Endothelial cell of umbilical vein (primary cell): ENCODE data around the gene RNASE7. TPM values are rescaled to one million over a fixed set of nuclear protein-coding genes. Genes with fewer than 3 reads are reported as not detected.

Experiments
- BruUV-seq: library from RNA; stranded (reverse); fragments of 400-500 nt; replicated peaks from 2 replicates; lab custom pipeline; 2021; lab: Mats Ljungman, UMichigan
- CTCF ChIA-PET: fragments of 300-600, 350-600 bp; sonication (Branson Sonifier 250); formaldehyde crosslinking; loops from one replicate; lab custom pipeline; 2021; ENCODE audit warnings: antibody characterized with exemption, inconsistent platforms; lab: Charles Lee
- POLR2A ChIA-PET: fragments of 300-600, 350-600 bp; sonication (Branson Sonifier 250); formaldehyde crosslinking; loops from one replicate; lab custom pipeline; 2021; ENCODE audit warnings: antibody characterized with exemption, inconsistent platforms; lab: Charles Lee
- DNase-seq: peaks from one replicate; pipeline ENCODE4 v3.0.0-alpha.2; 2011; ENCODE audit warnings: low read depth, low spot score
- FAIRE-seq: peaks from 2 replicates; lab custom pipeline; 2011; peaks lifted over from hg19 to GRCh38; lab: Jason Lieb, UNC
- H2AFZ ChIP-seq: 2 replicates; pipeline ENCODE4 v1.6.0; 2012; ENCODE audit warnings: low read depth, low read length, control low read depth, inconsistent platforms
- H3K27ac ChIP-seq: 2 replicates; pipeline ENCODE4 v1.5.1; 2011; ENCODE audit warnings: low read depth, mild to moderate bottlenecking, control low read depth, low read length, moderate library complexity; ENCODE audit not compliant: insufficient read depth
- H3K27me3 ChIP-seq, 2 experiments: 2 replicates each; pipeline versions ENCODE4 v1.6.0 to v1.6.1; 2011; ENCODE audit warnings: low read length in 2 of 2, mixed read lengths in 1 of 2; ENCODE audit not compliant: control insufficient read depth in 2 of 2, insufficient read depth in 2 of 2
- H3K36me3 ChIP-seq, 2 experiments: 2 replicates in 1 of 2; 3 replicates in 1 of 2; pipeline ENCODE4 v1.5.1; 2011; ENCODE audit warnings: low read length in 2 of 2, mild to moderate bottlenecking in 1 of 2, moderate library complexity in 1 of 2; ENCODE audit not compliant: control insufficient read depth in 2 of 2, insufficient read depth in 2 of 2; ENCODE audit errors: extremely low read depth in 1 of 2
- H3K4me1 ChIP-seq: 3 replicates; pipeline ENCODE4 v1.5.1; 2011; ENCODE audit warnings: mild to moderate bottlenecking, low read length; ENCODE audit not compliant: control insufficient read depth, insufficient read depth; ENCODE audit errors: extremely low read depth
- H3K4me2 ChIP-seq: 2 replicates; pipeline ENCODE4 v1.6.1; 2011; ENCODE audit warnings: low read length, control low read depth, mixed read lengths; ENCODE audit not compliant: insufficient read depth
- H3K4me3 ChIP-seq, 3 experiments: fragments of 200-600 bp in 1 of 3; sonication (generic), shearing (Covaris generic) in 1 of 3; replicated peaks in 1 of 3; 2 replicates each; pipeline ENCODE4 v1.5.1; 2011 to 2016; ENCODE audit warnings: control low read depth in 3 of 3, low read length in 3 of 3, mild to moderate bottlenecking in 2 of 3, inconsistent platforms in 1 of 3, low read depth in 1 of 3, moderate library complexity in 1 of 3; ENCODE audit not compliant: insufficient read depth in 1 of 3
- H3K79me2 ChIP-seq: 2 replicates; pipeline ENCODE4 v1.6.0; 2012; ENCODE audit warnings: low read length, inconsistent platforms; ENCODE audit not compliant: control insufficient read depth, insufficient read depth
- H3K9ac ChIP-seq: replicated peaks from 2 replicates; pipeline ENCODE3; 2011; ENCODE audit warnings: low read length, control low read depth; ENCODE audit not compliant: insufficient read depth; ENCODE audit errors: extremely low read depth
- H3K9me1 ChIP-seq: replicated peaks from 3 replicates; pipeline ENCODE4 v1.6.0; 2011; ENCODE audit warnings: mild to moderate bottlenecking, low read length; ENCODE audit not compliant: control insufficient read depth, insufficient read depth; ENCODE audit errors: extremely low read depth
- H3K9me3 ChIP-seq: replicated peaks from 2 replicates; pipeline ENCODE4 v1.5.1; 2012; ENCODE audit warnings: low read length, inconsistent platforms; ENCODE audit not compliant: control insufficient read depth, insufficient read depth
- H4K20me1 ChIP-seq: replicated peaks from 2 replicates; pipeline ENCODE3; 2011; ENCODE audit warnings: mild to moderate bottlenecking, low read length; ENCODE audit not compliant: control insufficient read depth, insufficient read depth; ENCODE audit errors: extremely low read depth
- CTCF ChIP-seq, 2 donors: IDR thresholded peaks; 1 replicate in 1 of 2; 2 replicates in 1 of 2; pipeline ENCODE4 v1.5.1; 2011; ENCODE audit warnings: low read length in 2 of 2, mild to moderate bottlenecking in 2 of 2, moderate library complexity in 2 of 2, control low read depth in 1 of 2, inconsistent platforms in 1 of 2, low read depth in 1 of 2; ENCODE audit not compliant: insufficient read depth in 1 of 2; ENCODE audit errors: extremely low read depth in 1 of 2
- EZH2 ChIP-seq: IDR thresholded peaks from 2 replicates; pipeline ENCODE4 v1.6.1; 2012; ENCODE audit warnings: borderline replicate concordance, low read depth, mild to moderate bottlenecking, moderate library complexity, low read length, inconsistent platforms; ENCODE audit not compliant: severe bottlenecking
- GATA2 ChIP-seq: IDR thresholded peaks from 2 replicates; pipeline ENCODE4 v1.7.0; 2011; ENCODE audit warnings: low read depth, mild to moderate bottlenecking, moderate library complexity, mixed read lengths, low read length; ENCODE audit not compliant: insufficient read length, insufficient read depth
- JUN ChIP-seq: IDR thresholded peaks from 2 replicates; pipeline ENCODE4 v1.6.1; 2011; ENCODE audit warnings: borderline replicate concordance, low read depth; ENCODE audit not compliant: insufficient read length, insufficient read depth
- POLR2A ChIP-seq: IDR thresholded peaks from 2 replicates; pipeline ENCODE4 v1.6.1; 2012; ENCODE audit warnings: low read depth, mild to moderate bottlenecking, control low read depth, low read length
- dilution Hi-C: fragments of 300-500 bp; cut with MboI; formaldehyde crosslinking; loops from one replicate; pipeline ENCODE4 v1.15.0; 2019; ENCODE audit warnings: low sequenced_read_pairs; ENCODE audit not compliant: extremely low pct_ligation_motif_present
- intact Hi-C: fragments of 100-400 bp; cut with micrococcal nuclease; formaldehyde crosslinking; loops from one replicate; pipeline ENCODE4 v1.10.0; 2022
- polyA plus RNA-seq, 4 experiments: library from polyadenylated mRNA; depleted of rRNA in 3 of 4; stranded (reverse) in 3 of 4; unstranded in 1 of 4; fragments of >200 nt; gene quantifications; 2 replicates each; pipeline versions ENCODE4 v1.2.1 to v1.2.3, GENCODE V29; 2011 to 2012; ENCODE audit warnings: missing spikeins in 1 of 4
- total RNA-seq: library from RNA; stranded (reverse); gene quantifications from 2 replicates; pipeline ENCODE4 v1.2.3, GENCODE V29; 2021

RNASE7 gene
- total and polyA plus RNA-seq, 2 donors (not counting 3 experiments of a cell fraction or from before 2014, with no cell fraction given), result not detected

GRCh38 chr14:21089271-21089670, 47.1 kb downstream of the RNASE7 start:
- intact Hi-C loops, result no loop called here
- Histone ChIP-seq H3K36me3 (peaks cover 0 to 3% of the 10 kb centered on the region in 2 experiments), H3K4me1 (no peaks in the 10 kb centered on the region), H3K9ac (no peak overlapping the region), H3K9me3 (no peaks in the 10 kb centered on the region), H3K27ac (no peak overlapping the region), H3K9me1 (no peaks in the 10 kb centered on the region), H4K20me1 (no peaks in the 10 kb centered on the region), H3K4me2 (no peak overlapping the region), H3K79me2 (no peaks in the 10 kb centered on the region), H2AFZ (no peak overlapping the region), H3K4me3 (no peak overlapping the region), H3K27me3 (no peaks in the 10 kb centered on the region)
- no peak for DNase-seq
- ChIA-PET CTCF (interaction anchor here (0.9 to 5.8 kb wide), 8 partner anchors 10 to 75 kb away, joined by 3 to 60 read pairs (median 12); partner anchors contain the start of gene ARHGEF40), POLR2A (no interaction called here)
- dilution Hi-C loops, result no loop called here
- FAIRE-seq, result no peak
- BruUV-seq, result no TSS peak
- TF ChIP-seq EZH2 (no peak), GATA2 (no peak), JUN (no peak), CTCF (IDR thresholded peaks at IDR 0.05; ENCODE audit: extremely low read depth in 1 of 2, insufficient read depth in 1 of 2, low read depth in 1 of 2, low read length in 2 of 2) (no peak), POLR2A (no peak)

GRCh38 chr14:21089877-21090193, 47.7 kb downstream of the RNASE7 start:
- no TSS peak for BruUV-seq
- Histone ChIP-seq H3K36me3 (peaks cover 0 to 3% of the 10 kb centered on the region in 2 experiments), H2AFZ (no peak overlapping the region), H3K9ac (no peak overlapping the region), H3K27ac (no peak overlapping the region), H3K79me2 (no peaks in the 10 kb centered on the region), H3K9me3 (no peaks in the 10 kb centered on the region), H3K9me1 (no peaks in the 10 kb centered on the region), H4K20me1 (no peaks in the 10 kb centered on the region), H3K4me3 (no peak overlapping the region), H3K4me1 (no peaks in the 10 kb centered on the region), H3K4me2 (no peak overlapping the region), H3K27me3 (no peaks in the 10 kb centered on the region)
- intact Hi-C loops, result no loop called here
- dilution Hi-C loops, result no loop called here
- TF ChIP-seq EZH2 (no peak), POLR2A (no peak), CTCF (IDR thresholded peaks at IDR 0.05; ENCODE audit: extremely low read depth in 1 of 2, insufficient read depth in 1 of 2, low read depth in 1 of 2, low read length in 2 of 2) (no peak)
- ChIA-PET POLR2A (no interaction called here), CTCF (interaction anchor here (0.9 to 5.8 kb wide), 7 partner anchors 11 to 75 kb away, joined by 3 to 60 read pairs (median 17); partner anchors contain the start of gene ARHGEF40)
- FAIRE-seq, result no peak
- DNase-seq, result no peak
